Body of pancreas (tissue), 4 donors: ENCODE measurements around the gene OR6B2.

Experiments
- CTCF ChIP-seq, 7 experiments: fragments of 450-650 bp in 4 of 7; fragments of 200-600 bp in 3 of 7; sonication (generic) in 3 of 7; IDR thresholded peaks; one replicate each; pipeline ENCODE4 v1.5.1; 2016 to 2019; ENCODE audit warnings: antibody characterized with exemption in 7 of 7
- POLR2A ChIP-seq, 3 donors: fragments of 450-650 bp; IDR thresholded peaks; one replicate each; pipeline ENCODE4 v1.6.1; 2016; ENCODE audit warnings: antibody characterized with exemption in 3 of 3, mild to moderate bottlenecking in 2 of 3

DNA sequence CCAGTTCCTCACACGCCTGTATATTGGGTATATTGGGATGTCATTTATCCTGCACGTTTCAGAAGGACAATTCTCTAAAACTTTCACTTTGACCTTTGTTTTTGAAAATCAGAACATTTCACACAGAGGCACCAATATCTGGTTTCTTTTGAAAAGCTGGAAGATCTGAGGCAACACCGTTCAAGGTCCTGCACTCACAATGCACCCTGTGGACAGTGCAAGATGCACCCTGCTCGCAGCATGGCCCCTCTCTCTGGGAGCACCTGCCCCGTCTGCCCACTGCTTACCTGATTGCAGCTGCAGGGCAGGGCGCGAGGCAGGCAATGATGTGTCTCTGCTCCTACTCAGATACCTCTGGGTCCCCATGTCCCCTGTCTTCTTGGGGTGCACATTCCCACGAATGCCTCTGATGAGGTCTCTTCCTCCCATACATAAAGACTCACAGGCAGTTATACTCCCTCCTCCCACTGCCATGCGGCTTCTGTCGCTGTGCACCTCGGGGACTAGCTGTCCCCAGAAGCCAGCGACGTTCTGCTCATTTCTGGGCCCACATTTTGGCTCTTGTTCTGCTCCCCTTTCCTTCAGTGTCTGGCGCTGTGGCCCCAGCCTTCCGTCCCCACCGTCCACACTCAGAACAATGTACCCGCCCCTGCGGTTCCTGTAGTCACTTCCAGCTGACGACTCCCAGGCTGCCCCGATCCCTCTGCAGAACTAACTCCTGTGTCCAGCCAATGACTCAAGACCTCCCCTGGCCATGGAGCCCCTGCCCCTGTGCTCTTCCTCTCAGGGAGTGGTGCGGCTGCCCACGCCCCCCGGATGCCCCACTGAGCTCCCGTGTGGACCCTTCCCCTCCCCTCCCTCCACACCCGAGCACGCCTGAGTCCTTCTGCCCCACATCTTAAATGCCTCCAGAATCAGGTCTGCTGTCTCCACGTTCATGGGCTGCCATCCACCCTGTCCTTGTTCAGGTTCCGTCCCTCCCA is 23.2 kb upstream of the OR6B2 start, which contains the start of gene OR6B3:
- TF ChIP-seq CTCF (IDR thresholded peaks at IDR 0.05), result no peak
- no peak for TF ChIP-seq POLR2A (IDR thresholded peaks at IDR 0.05)
